Measurements from ENCODE around the gene HSPBP1.

GRCh38 chr19:55230329-55230728 is 49.6 kb downstream of the HSPBP1 start:
- TF ChIP-seq ZNF24 (tag by site-specific recombination; IDR thresholded peaks at IDR 0.05) (no peak), BCL11A (tag by site-specific recombination; IDR thresholded peaks at IDR 0.05; ENCODE audit: low read depth) (no peak), ZNF561 (tag by site-specific recombination; IDR thresholded peaks at IDR 0.05; ENCODE audit: borderline replicate concordance) (no peak), ZNF426 (tag by site-specific recombination; IDR thresholded peaks at IDR 0.05) (no peak), YY1 (tag by site-specific recombination; IDR thresholded peaks at IDR 0.05) (no peak), ZBTB48 (tag by site-specific recombination; IDR thresholded peaks at IDR 0.05) (no peak), ZNF416 (tag by site-specific recombination; IDR thresholded peaks at IDR 0.05) (no peak), ZNF121 (tag by site-specific recombination; IDR thresholded peaks at IDR 0.05) (no peak), ZNF660 (tag by site-specific recombination; IDR thresholded peaks at IDR 0.05) (no peak)
- TF ChIP-seq, protein P1, sequence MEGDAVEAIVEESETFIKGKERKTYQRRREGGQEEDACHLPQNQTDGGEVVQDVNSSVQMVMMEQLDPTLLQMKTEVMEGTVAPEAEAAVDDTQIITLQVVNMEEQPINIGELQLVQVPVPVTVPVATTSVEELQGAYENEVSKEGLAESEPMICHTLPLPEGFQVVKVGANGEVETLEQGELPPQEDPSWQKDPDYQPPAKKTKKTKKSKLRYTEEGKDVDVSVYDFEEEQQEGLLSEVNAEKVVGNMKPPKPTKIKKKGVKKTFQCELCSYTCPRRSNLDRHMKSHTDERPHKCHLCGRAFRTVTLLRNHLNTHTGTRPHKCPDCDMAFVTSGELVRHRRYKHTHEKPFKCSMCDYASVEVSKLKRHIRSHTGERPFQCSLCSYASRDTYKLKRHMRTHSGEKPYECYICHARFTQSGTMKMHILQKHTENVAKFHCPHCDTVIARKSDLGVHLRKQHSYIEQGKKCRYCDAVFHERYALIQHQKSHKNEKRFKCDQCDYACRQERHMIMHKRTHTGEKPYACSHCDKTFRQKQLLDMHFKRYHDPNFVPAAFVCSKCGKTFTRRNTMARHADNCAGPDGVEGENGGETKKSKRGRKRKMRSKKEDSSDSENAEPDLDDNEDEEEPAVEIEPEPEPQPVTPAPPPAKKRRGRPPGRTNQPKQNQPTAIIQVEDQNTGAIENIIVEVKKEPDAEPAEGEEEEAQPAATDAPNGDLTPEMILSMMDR (tag by site-specific recombination; IDR thresholded peaks at IDR 0.05): no peak

All from HEK293 (cell line).